Progenitor cell of endocrine pancreas (in vitro differentiated cells): ENCODE results near the gene ITFG2. TPM values are rescaled to one million over a fixed set of nuclear protein-coding genes. Genes with fewer than 3 reads are reported as not detected.

Experiments
- DNase-seq: peaks from one replicate; pipeline ENCODE4 v3.0.0; 2021; ENCODE audit warnings: low spot score; ENCODE audit not compliant: unreplicated experiment
- H3K27ac Mint-ChIP-seq: 2 replicates; pipeline ENCODE4 v1.8.0; 2021; ENCODE audit warnings: mild to moderate bottlenecking, moderate library complexity, mixed read lengths
- H3K27me3 Mint-ChIP-seq: 2 replicates; pipeline ENCODE4 v1.8.0; 2021; ENCODE audit warnings: mixed read lengths
- H3K36me3 Mint-ChIP-seq: 2 replicates; pipeline ENCODE4 v1.8.0; 2022; ENCODE audit warnings: mixed read lengths; ENCODE audit not compliant: insufficient read depth
- H3K4me1 Mint-ChIP-seq: 2 replicates; pipeline ENCODE4 v1.8.0; 2021; ENCODE audit warnings: low read depth, mixed read lengths
- H3K4me3 Mint-ChIP-seq: 2 replicates; pipeline ENCODE4 v1.8.0; 2021; ENCODE audit warnings: low read depth, mild to moderate bottlenecking, moderate library complexity, mixed read lengths
- H3K9me3 Mint-ChIP-seq: 2 replicates; pipeline ENCODE4 v1.8.0; 2021; ENCODE audit warnings: low read depth, mixed read lengths
- long read RNA-seq: library from polyadenylated mRNA; unstranded; transcript quantifications from one replicate; pipeline ENCODE4 v2.0.0, GENCODE V29; 2020
- total RNA-seq: library from RNA; stranded (reverse); gene quantifications from 2 replicates; pipeline ENCODE4 v1.2.1, GENCODE V29; 2021
- TF ChIP-seq, protein P1 (sequence below): fragments of 200-600 bp; sonication (generic); IDR thresholded peaks from one replicate; pipeline ENCODE4 v1.5.0; 2021; ENCODE audit warnings: antibody characterized with exemption, mild to moderate bottlenecking; ENCODE audit not compliant: unreplicated experiment

Gene ITFG2
- 85.3 and 89.3 TPM in 2 replicates for total RNA-seq
- long read RNA-seq, transcript ITFG2-201 (12 exons, 2,361 nt), result major isoform, 68 of 129 reads
- long read RNA-seq, partial matches to known transcripts, result 9 of 129 reads
- long read RNA-seq, other reads (novel, unspliced or antisense), result 45 of 129 reads

DNA sequence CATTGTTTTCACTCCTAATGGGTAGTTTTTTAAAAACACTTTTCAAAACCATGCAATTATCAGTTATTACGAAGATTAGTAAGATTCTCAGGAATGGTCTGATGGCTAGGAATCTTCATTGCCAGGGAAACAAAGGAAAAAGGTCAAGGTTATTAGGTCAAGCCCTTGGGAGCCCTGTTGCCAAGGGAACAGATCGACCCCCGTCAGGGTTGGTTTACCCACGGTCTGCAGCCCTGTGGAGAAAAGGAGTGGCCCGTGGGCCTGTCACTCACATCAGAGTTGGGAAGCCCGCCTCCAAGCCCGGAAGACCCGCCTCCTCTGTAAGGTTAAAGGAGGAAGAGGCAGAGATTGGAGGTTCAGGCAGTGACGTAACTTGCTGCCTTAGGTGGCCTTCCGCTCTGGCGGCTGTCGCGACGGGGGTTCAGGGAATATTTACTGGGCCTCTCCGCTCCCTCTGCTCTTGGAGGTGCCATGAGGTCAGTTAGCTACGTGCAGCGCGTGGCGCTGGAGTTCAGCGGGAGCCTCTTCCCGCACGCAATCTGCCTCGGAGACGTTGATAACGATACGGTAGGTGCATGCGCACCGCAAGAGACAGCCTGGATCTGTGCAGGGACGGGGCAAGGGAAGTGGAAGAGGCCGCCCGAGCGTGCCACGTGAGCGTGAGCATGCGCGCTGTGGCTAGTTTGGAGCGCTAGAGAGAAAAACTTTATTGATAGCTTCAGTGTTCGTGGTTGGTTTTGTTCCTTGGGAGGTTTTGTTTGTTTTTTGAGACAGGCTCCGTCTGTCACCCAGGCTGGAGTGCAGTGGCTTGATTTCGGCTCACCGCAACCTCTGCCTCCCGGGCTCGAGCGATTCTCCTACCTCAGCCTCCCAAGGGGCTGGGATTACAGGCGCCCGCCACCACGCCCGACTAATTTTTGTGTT is at the start of gene ITFG2:
ITFG2 (plus strand) TSS at position 379 of the 924 bp plus-strand sequence; CDS start at position 472, 93 bp downstream.
- Mint-ChIP-seq H3K9me3 (no peaks in the 10 kb centered on the region), H3K4me3 (peak within 1 kb of the TSS; percentile 100), H3K27me3 (no peaks in the 10 kb centered on the region), H3K27ac (peak within 1 kb of the TSS; percentile 100), H3K4me1 (peaks cover 14% of the 10 kb centered on the region), H3K36me3 (peaks cover 7% of the 10 kb centered on the region)
- TF ChIP-seq, protein P1, sequence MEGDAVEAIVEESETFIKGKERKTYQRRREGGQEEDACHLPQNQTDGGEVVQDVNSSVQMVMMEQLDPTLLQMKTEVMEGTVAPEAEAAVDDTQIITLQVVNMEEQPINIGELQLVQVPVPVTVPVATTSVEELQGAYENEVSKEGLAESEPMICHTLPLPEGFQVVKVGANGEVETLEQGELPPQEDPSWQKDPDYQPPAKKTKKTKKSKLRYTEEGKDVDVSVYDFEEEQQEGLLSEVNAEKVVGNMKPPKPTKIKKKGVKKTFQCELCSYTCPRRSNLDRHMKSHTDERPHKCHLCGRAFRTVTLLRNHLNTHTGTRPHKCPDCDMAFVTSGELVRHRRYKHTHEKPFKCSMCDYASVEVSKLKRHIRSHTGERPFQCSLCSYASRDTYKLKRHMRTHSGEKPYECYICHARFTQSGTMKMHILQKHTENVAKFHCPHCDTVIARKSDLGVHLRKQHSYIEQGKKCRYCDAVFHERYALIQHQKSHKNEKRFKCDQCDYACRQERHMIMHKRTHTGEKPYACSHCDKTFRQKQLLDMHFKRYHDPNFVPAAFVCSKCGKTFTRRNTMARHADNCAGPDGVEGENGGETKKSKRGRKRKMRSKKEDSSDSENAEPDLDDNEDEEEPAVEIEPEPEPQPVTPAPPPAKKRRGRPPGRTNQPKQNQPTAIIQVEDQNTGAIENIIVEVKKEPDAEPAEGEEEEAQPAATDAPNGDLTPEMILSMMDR, result no peak
- peak; percentile 98 for DNase-seq

DNA sequence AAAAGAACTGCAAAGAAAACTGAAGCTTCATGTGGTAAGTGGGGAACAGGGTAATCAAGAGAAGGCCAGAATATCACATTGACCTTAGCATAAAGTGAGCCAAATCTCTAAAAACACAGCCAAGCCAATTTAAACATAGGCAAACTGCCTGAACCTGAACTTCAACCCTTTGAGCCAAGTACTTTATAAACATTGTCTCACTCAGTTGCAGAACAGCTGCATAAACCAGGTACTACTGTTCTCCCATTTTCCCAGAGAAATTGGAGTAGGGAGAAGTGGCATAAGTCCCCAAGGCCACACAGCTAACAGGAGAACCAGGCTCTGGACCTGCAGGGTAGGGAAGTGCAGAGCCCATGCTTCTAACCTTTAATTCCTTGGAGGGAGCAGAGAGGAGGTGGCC is 48.1 kb upstream of the ITFG2 start:
- no peaks in the 10 kb centered on the region for H3K4me1 Mint-ChIP-seq
- H3K27ac Mint-ChIP-seq, result no peak overlapping the region
- no peak for DNase-seq
- no peaks in the 10 kb centered on the region for H3K36me3 Mint-ChIP-seq
- TF ChIP-seq, protein P1, result no peak
- H3K27me3 Mint-ChIP-seq, result peaks cover 56% of the 10 kb centered on the region
- no peaks in the 10 kb centered on the region for H3K9me3 Mint-ChIP-seq
- no peak overlapping the region for H3K4me3 Mint-ChIP-seq

DNA sequence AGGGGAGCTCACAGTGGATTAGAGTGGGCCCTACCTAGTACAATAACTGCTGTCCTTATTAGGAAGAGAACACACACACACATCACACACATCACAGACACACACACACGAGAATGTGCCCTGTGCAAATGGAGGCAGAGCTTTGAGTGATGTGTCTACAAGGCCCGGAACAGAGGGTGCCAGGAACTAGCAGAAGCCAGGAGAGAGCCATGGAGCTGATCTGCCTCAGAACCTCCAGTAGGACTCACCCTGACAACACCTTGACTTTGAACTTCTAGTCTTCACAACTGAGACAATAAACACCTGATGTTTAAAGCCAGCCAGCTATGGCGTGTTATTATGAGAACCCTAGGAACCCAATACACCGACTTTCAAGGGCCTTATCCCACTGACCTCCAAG is 47.4 kb upstream of the ITFG2 start:
- Mint-ChIP-seq H3K4me3 (no peak overlapping the region), H3K36me3 (no peaks in the 10 kb centered on the region), H3K9me3 (no peaks in the 10 kb centered on the region), H3K27me3 (peaks cover 55% of the 10 kb centered on the region), H3K27ac (no peak overlapping the region), H3K4me1 (no peaks in the 10 kb centered on the region)
- TF ChIP-seq, protein P1, result no peak
- no peak for DNase-seq

DNA sequence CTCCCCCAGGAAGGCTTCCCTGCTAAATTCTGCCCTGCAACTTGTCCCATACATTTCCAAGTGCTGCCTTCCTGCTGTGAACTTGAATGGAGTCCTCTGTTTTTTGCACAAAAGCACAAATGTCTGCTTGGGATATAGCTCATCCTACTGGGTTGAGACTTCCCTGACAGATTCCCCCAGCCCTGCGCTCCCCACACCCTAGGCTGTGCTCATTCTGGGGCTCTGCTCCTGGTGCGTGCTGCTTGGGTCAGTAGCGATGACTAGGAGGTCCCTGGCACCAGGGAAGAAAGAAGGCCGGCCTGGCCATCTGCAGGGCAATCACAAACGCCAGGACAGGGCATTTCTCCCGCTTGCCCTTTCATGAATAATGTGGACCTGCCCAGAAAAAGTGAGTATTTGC is 46.9 kb upstream of the ITFG2 start:
- Mint-ChIP-seq H3K27ac (no peak overlapping the region), H3K9me3 (peaks cover 2% of the 10 kb centered on the region), H3K36me3 (peaks cover 2% of the 10 kb centered on the region), H3K4me3 (no peak overlapping the region), H3K27me3 (peaks cover 56% of the 10 kb centered on the region), H3K4me1 (no peaks in the 10 kb centered on the region)
- DNase-seq, result no peak
- TF ChIP-seq, protein P1, result no peak

DNA sequence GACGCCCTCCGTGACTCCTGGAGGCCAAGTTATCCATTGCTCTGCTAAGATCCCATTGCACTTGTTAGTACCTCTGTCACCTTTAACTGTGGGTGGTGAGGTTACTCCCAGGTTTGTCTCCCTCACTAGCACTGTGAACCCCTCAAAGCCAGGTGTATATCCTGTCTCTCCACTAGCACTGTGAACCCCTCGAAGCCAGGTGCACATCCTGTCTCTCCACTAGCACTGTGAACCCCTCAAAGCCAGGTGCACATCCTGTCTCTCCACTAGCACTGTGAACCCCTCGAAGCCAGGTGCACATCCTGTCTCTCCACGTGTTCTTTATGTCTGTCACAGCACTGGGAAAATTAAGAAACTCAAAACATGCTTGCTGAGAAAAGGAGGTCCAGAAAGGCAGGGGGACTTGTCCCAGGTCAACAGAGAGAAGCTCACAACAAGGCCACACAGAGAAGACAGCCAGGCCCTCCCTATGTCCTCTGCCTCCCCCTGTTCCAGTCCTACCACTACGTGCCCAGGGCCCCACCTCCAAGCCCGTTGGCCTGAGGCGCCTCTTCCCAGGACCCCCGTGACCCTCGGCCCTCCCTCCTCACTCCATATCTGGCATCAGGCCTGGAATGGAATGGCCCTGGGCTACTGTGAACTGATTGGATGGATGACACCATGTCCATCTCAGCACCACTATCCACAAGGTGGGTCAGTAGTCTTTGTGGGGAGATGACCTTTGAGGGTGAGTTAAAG is 44.1 kb upstream of the ITFG2 start:
- no peak overlapping the region for H3K27ac Mint-ChIP-seq
- peaks cover 2% of the 10 kb centered on the region for H3K36me3 Mint-ChIP-seq
- H3K9me3 Mint-ChIP-seq, result peaks cover 3% of the 10 kb centered on the region
- TF ChIP-seq, protein P1, result no peak
- no peak for DNase-seq
- H3K4me3 Mint-ChIP-seq, result no peak overlapping the region
- no peaks in the 10 kb centered on the region for H3K4me1 Mint-ChIP-seq
- peaks cover 67% of the 10 kb centered on the region for H3K27me3 Mint-ChIP-seq
